ENCODE data around the gene CFAP206. TPM values are rescaled to one million over a fixed set of nuclear protein-coding genes. Genes with fewer than 3 reads are reported as not detected.

Gene CFAP206
- total and polyA plus RNA-seq, 8 donors, result 0.59 to 4.3 (median 2.8) TPM

DNA sequence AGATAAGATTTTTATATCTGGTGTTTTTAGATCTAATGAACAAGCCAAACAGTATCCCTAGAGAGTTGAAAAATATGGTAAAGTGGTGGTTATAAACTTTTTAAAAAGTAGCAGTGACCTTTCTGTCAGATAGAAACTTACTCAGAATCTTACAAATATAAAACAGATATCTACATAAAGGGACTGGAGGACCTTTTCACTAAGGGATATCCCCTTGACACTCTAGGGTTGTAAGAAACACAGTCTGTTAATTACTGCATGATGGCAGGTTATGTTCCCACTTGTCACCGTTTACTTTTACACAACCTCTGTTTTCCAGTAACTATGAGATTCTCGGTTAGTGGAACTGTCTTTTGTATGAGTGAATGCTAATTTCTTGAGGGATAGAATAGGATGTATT is 11.5 kb downstream of the CFAP206 start:
- DNase-seq, result no peak
- no peaks in the 10 kb centered on the region for H3K36me3 ChIP-seq
- no peaks in the 10 kb centered on the region for H3K9me3 ChIP-seq
- H3K27ac ChIP-seq, result no peak overlapping the region
- H3K4me3 ChIP-seq, result no peak overlapping the region
- H3K4me1 ChIP-seq, result no peaks in the 10 kb centered on the region
- intact Hi-C loops (cut with DNase I), result no loop called here
- TF ChIP-seq, protein P1, sequence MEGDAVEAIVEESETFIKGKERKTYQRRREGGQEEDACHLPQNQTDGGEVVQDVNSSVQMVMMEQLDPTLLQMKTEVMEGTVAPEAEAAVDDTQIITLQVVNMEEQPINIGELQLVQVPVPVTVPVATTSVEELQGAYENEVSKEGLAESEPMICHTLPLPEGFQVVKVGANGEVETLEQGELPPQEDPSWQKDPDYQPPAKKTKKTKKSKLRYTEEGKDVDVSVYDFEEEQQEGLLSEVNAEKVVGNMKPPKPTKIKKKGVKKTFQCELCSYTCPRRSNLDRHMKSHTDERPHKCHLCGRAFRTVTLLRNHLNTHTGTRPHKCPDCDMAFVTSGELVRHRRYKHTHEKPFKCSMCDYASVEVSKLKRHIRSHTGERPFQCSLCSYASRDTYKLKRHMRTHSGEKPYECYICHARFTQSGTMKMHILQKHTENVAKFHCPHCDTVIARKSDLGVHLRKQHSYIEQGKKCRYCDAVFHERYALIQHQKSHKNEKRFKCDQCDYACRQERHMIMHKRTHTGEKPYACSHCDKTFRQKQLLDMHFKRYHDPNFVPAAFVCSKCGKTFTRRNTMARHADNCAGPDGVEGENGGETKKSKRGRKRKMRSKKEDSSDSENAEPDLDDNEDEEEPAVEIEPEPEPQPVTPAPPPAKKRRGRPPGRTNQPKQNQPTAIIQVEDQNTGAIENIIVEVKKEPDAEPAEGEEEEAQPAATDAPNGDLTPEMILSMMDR (IDR thresholded peaks at IDR 0.05), result no peak
- no peaks in the 10 kb centered on the region for H3K27me3 ChIP-seq
- ATAC-seq, result no peak

DNA sequence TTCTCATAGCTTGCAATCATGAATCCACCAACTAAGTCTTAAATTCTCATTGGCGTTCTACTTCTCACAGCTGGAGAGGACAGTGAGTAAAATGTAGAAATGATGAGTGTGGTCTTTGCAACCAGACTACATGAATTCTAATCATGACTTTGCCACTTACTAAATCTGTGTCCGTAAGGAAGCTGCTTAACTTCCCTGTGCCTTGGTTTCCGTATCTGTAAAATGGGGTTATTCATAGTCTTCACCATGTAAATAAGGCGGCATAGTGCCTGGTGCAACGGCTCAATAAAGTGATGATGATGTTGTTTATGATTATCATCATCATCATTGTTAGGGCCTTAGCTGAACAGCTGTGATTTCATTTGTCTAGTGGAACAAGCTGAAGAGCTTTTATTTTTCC is 12.6 kb downstream of the CFAP206 start:
- ATAC-seq (no peak), DNase-seq (no peak)
- Histone ChIP-seq H3K27me3 (no peaks in the 10 kb centered on the region), H3K4me3 (no peak overlapping the region), H3K9me3 (no peaks in the 10 kb centered on the region), H3K4me1 (no peaks in the 10 kb centered on the region), H3K36me3 (no peaks in the 10 kb centered on the region), H3K27ac (no peak overlapping the region)
- TF ChIP-seq, protein P1 (IDR thresholded peaks at IDR 0.05), result no peak
- intact Hi-C loops (cut with DNase I), result no loop called here

DNA sequence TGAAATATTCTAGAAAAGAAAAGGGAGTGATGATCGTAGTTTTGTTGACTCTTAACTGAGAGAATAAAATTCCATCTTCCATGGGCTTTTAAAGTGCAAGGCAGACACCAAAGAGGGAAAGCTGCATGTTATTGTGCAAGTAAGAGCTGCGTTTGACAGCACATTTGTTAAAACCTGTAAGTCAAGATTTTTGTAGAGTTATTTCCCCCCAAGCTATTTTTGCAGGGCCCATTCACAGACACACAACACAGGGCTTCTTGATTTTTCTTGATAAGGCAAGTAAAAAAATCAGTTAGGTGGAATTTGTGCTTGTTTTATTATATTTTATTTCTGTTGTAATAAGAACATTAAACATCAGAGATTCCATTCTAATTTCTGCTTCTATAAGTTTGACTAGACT is 13.8 kb downstream of the CFAP206 start:
- intact Hi-C loops (cut with DNase I), result no loop called here
- DNase-seq (no peak), ATAC-seq (no peak)
- Histone ChIP-seq H3K4me1 (no peaks in the 10 kb centered on the region), H3K27ac (no peak overlapping the region), H3K4me3 (no peak overlapping the region), H3K36me3 (no peaks in the 10 kb centered on the region), H3K9me3 (no peaks in the 10 kb centered on the region), H3K27me3 (no peaks in the 10 kb centered on the region)
- TF ChIP-seq, protein P1 (IDR thresholded peaks at IDR 0.05), result no peak

DNA sequence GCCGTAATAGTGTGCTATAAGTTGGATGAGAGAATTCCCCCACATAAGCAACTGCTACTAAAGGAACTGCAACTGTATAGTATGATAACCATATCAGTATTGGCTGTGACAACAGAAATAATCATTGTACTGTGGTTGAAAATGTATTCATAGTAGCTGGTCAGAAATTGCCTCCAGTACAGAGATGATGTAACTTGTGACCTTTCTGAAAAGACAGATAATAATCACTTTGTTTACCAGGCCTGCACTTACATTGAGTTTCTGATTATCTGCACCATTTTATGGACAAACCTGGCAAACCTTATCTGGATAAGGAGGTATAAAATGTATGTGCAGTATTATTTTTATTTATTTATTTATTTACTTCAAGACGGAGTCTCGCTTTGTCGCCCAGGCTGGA is 19.0 kb downstream of the CFAP206 start:
- DNase-seq (no peak), ATAC-seq (no peak)
- Histone ChIP-seq H3K36me3 (no peaks in the 10 kb centered on the region), H3K27ac (no peak overlapping the region), H3K27me3 (no peaks in the 10 kb centered on the region), H3K4me3 (no peak overlapping the region), H3K9me3 (no peaks in the 10 kb centered on the region), H3K4me1 (no peaks in the 10 kb centered on the region)
- intact Hi-C loops (cut with DNase I), result no loop called here
- TF ChIP-seq, protein P1 (IDR thresholded peaks at IDR 0.05), result no peak

DNA sequence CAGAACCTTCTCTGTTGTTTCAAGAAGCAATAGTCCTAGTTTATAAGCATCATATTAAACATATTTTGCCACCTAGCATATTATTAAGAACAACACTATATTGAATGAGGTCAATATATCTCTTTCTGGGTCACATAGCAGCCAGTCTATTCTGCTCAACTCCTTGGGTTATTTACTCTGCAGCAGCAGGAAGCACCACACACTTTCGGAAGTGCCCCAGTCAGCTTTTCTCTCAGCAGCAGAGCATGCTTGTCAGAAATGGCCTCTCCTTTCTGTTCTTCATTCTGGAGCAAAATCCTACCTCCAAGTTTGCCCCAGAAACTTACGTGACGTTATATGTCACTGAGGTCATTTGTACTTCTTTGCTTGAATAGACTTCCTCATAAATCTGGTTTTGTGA is 22.7 kb downstream of the CFAP206 start:
- Histone ChIP-seq H3K36me3 (no peaks in the 10 kb centered on the region), H3K4me1 (no peaks in the 10 kb centered on the region), H3K4me3 (no peak overlapping the region), H3K27me3 (no peaks in the 10 kb centered on the region), H3K27ac (no peak overlapping the region), H3K9me3 (no peaks in the 10 kb centered on the region)
- intact Hi-C loops (cut with DNase I), result no loop called here
- DNase-seq, result no peak
- no peak for ATAC-seq
- TF ChIP-seq, protein P1 (IDR thresholded peaks at IDR 0.05), result no peak
